Activated naive CD8-positive, alpha-beta T cell treated with anti-CD3 and anti-CD28 coated beads, Interleukin-2, amount 50 U/mL, for 24 hours (primary cell): ENCODE measurements around the gene RBM15.
A peak's percentile ranks its signal among the peaks of the same experiment; 100 is the strongest.

ENCODE experiments used
- ATAC-seq: fragments of 150-1000 bp; cut with Tn5 transposase; one replicate; pipeline ENCODE4 v1.10.0; 2021
- DNase-seq: peaks from one replicate; pipeline ENCODE4 v3.0.0; 2021
- H3K27ac Mint-ChIP-seq: one replicate; pipeline ENCODE4 v1.8.0; 2021; ENCODE audit warnings: mild to moderate bottlenecking, mixed read lengths
- H3K27me3 Mint-ChIP-seq: one replicate; pipeline ENCODE4 v1.8.0; 2021; ENCODE audit warnings: mixed read lengths
- H3K36me3 Mint-ChIP-seq: one replicate; pipeline ENCODE4 v1.8.0; 2021; ENCODE audit warnings: low read depth, mixed read lengths
- H3K4me1 Mint-ChIP-seq: one replicate; pipeline ENCODE4 v1.8.0; 2021; ENCODE audit warnings: mixed read lengths
- H3K4me3 Mint-ChIP-seq: one replicate; pipeline ENCODE4 v1.8.0; 2021; ENCODE audit warnings: mild to moderate bottlenecking, moderate library complexity, mixed read lengths
- H3K9me3 Mint-ChIP-seq: one replicate; pipeline ENCODE4 v1.8.0; 2021; ENCODE audit warnings: mixed read lengths

The RBM15 gene, protein sequence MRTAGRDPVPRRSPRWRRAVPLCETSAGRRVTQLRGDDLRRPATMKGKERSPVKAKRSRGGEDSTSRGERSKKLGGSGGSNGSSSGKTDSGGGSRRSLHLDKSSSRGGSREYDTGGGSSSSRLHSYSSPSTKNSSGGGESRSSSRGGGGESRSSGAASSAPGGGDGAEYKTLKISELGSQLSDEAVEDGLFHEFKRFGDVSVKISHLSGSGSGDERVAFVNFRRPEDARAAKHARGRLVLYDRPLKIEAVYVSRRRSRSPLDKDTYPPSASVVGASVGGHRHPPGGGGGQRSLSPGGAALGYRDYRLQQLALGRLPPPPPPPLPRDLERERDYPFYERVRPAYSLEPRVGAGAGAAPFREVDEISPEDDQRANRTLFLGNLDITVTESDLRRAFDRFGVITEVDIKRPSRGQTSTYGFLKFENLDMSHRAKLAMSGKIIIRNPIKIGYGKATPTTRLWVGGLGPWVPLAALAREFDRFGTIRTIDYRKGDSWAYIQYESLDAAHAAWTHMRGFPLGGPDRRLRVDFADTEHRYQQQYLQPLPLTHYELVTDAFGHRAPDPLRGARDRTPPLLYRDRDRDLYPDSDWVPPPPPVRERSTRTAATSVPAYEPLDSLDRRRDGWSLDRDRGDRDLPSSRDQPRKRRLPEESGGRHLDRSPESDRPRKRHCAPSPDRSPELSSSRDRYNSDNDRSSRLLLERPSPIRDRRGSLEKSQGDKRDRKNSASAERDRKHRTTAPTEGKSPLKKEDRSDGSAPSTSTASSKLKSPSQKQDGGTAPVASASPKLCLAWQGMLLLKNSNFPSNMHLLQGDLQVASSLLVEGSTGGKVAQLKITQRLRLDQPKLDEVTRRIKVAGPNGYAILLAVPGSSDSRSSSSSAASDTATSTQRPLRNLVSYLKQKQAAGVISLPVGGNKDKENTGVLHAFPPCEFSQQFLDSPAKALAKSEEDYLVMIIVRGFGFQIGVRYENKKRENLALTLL

DNA sequence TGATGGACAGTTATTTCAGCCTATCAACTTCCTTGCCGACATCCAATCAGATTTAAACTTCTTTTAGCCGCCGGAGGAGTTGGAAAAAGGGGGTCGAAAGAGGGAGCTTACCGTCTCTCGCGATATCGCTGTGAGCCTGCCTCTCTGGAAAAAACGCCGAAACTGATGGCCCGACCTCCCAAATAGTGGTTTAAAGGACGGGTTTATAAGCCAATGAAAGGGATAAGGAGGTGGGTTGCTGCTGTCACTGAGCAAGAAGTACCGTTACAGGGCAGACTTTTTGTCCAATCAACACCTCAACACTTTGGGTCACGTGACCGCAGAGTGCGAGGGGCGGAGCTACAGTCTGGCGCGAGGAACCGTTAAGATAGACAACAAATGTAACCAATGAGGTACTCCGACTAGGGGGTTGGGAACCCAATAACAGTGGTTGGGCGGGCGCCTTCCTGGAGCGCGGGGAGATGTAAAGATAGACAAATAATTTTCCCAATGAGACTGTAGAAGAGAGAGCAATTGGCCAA, at the start of gene RBM15:
Gene RBM15, plus strand, starts transcription at position 492 of the 521 bp plus-strand sequence. Its CDS starts 29 bp downstream, at position 521.
- ATAC-seq (peak; percentile 82), DNase-seq (peak; percentile 92)
- Mint-ChIP-seq H3K9me3 (no peaks in the 10 kb centered on the region), H3K4me1 (peaks cover 59% of the 10 kb centered on the region), H3K4me3 (no peak within 1 kb of the TSS), H3K27me3 (no peaks in the 10 kb centered on the region), H3K27ac (no peak within 1 kb of the TSS), H3K36me3 (peaks cover 42% of the 10 kb centered on the region)

DNA sequence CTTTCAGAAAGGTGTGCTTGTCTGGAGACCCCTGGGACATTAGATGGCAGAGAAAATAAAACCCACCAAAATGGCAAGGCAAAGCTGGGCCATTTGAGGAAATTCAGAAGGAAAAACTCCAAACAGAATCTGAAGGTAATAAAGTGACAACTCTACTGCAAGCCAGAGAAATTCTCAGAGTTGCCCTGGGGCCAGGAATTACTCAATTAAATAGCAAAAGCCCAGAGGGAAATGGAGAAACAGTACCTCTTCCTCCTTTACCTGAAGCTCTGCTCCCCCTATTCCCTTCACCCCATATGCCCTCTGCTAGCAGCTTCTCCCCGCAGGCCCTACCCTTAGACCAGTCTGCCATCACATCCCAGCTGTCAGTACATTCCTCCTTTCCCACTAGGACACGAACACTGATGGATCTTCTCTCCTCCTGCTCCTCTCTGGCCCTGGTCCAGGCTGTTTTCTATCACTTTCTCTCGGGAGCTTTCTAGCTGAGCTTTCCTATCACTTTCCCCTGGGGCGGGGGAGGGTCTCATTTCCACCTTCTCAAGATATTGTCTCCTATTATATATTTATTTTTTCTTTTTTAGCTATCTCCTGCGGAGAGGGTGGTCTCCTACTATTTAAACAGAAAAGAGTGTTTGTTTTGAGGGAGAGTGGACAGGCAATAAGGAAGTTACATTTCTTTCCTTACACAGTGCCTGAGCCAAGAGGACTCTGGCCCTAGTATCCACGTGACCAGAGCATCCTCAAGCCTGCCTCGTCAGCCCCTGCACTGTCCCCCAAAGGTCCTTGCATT, 47.7 kb upstream of the RBM15 start:
- Mint-ChIP-seq H3K27ac (no peak overlapping the region), H3K36me3 (no peaks in the 10 kb centered on the region), H3K27me3 (no peaks in the 10 kb centered on the region), H3K4me3 (no peak overlapping the region), H3K9me3 (no peaks in the 10 kb centered on the region), H3K4me1 (no peaks in the 10 kb centered on the region)
- no peak for DNase-seq
- ATAC-seq: no peak

DNA sequence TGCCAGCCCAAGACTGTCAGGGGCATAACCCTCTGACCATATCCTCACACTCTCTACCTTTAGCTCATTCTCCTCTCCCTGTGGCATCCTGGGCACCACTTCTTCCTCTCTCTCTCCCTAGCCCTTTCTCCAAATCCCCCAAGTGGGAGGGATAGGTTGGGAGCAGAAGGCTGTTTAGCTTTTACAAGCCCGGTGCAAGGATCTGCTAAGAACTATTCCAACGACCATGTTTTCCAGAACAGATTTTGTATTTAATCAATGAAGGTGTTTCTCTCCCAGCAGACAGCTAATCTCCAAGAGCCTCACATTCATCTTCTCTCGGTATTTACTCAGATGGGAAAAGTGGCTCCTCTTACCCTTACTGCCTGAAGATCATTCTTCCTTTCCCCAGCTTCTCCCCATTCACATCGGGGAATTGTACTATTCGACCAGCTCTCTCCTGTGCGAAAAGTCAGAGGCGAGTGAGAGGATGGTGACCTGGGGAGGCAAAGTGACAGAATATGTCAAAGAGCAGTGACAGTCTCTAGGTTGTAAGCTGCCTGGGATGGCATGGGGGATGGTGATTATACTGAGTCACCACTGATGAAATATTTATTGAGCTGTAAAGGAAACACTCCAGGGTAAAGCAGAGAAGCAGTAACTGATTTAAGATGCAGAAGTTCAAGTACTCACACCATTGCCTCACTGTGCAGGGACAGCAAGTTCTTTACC, 47.0 kb upstream of the RBM15 start:
- ATAC-seq (no peak), DNase-seq (no peak)
- H3K27ac Mint-ChIP-seq: no peak overlapping the region
- H3K9me3 Mint-ChIP-seq: no peaks in the 10 kb centered on the region
- H3K4me1 Mint-ChIP-seq: no peaks in the 10 kb centered on the region
- H3K27me3 Mint-ChIP-seq: no peaks in the 10 kb centered on the region
- no peaks in the 10 kb centered on the region for H3K36me3 Mint-ChIP-seq
- no peak overlapping the region for H3K4me3 Mint-ChIP-seq

DNA sequence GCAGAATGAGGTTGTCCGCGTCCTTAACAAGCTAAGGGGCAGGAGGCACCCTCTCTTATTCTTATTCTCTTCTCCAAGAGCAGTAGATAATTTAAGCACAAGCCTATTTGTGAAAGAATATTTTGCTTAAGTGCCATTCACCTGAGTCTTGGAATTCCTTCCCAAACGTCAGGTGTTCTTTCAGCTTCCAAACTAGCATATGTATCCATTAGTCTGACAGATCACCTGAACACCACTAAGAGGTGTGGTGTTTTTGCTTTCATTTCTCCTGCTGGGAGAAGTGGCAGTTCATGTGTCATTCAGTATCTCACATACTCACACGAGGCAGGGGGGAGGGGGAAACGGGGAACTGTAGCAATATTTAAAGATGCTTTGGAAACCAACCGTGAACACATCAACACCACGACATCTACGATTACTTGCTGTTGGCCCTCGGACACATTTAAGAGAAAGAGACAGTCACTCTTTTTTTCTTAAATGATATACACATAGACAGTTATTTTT, 45.5 kb upstream of the RBM15 start:
- H3K4me1 Mint-ChIP-seq: no peaks in the 10 kb centered on the region
- no peak overlapping the region for H3K27ac Mint-ChIP-seq
- no peak for ATAC-seq
- no peaks in the 10 kb centered on the region for H3K9me3 Mint-ChIP-seq
- no peaks in the 10 kb centered on the region for H3K27me3 Mint-ChIP-seq
- H3K4me3 Mint-ChIP-seq: no peak overlapping the region
- DNase-seq: no peak
- H3K36me3 Mint-ChIP-seq: no peaks in the 10 kb centered on the region

DNA sequence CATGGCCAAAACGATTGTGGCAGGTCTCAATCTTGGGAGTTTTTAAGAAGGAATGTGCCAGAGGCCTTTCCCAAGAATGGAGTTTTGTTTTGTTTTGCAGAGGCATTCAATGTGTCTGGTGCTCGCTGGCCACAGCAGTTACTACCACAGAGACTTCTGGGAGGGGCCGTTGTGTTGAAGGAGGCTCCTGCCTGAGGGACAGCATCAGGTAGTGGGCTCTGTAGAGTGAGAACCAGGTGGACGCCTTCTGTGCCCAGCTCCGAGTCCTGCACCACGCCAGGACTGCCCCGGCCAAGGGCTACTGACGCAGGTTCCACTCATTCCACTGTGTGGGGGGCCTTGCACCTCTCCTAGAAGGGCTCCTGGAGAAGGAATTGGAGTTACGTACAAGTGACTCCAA, 44.9 kb upstream of the RBM15 start:
- ATAC-seq: no peak
- Mint-ChIP-seq H3K36me3 (no peaks in the 10 kb centered on the region), H3K27me3 (no peaks in the 10 kb centered on the region), H3K27ac (no peak overlapping the region), H3K4me3 (no peak overlapping the region), H3K9me3 (no peaks in the 10 kb centered on the region), H3K4me1 (no peaks in the 10 kb centered on the region)
- no peak for DNase-seq

DNA sequence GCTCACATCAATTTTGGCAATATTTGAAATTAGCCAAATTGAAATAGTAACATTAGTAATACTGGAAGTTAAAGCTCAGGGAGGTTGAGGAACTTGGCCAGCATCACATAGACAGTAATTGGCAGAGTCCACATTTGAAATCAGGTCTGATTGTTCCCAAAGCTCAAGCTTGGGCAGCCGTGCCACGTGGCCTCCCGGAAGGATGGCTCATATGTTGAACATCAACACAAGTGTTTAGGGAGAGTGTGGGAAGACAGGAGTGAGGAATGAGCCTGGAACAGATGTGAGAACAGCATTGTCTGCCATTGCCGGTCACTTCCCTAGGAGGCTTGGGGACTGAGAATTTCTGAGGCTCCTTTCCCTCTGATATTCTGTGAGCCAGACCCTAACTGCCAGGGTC, 40.2 kb upstream of the RBM15 start:
- ATAC-seq: no peak
- H3K4me3 Mint-ChIP-seq: no peak overlapping the region
- DNase-seq: no peak
- H3K9me3 Mint-ChIP-seq: no peaks in the 10 kb centered on the region
- no peaks in the 10 kb centered on the region for H3K27me3 Mint-ChIP-seq
- no peaks in the 10 kb centered on the region for H3K36me3 Mint-ChIP-seq
- H3K27ac Mint-ChIP-seq: no peak overlapping the region
- no peaks in the 10 kb centered on the region for H3K4me1 Mint-ChIP-seq

DNA sequence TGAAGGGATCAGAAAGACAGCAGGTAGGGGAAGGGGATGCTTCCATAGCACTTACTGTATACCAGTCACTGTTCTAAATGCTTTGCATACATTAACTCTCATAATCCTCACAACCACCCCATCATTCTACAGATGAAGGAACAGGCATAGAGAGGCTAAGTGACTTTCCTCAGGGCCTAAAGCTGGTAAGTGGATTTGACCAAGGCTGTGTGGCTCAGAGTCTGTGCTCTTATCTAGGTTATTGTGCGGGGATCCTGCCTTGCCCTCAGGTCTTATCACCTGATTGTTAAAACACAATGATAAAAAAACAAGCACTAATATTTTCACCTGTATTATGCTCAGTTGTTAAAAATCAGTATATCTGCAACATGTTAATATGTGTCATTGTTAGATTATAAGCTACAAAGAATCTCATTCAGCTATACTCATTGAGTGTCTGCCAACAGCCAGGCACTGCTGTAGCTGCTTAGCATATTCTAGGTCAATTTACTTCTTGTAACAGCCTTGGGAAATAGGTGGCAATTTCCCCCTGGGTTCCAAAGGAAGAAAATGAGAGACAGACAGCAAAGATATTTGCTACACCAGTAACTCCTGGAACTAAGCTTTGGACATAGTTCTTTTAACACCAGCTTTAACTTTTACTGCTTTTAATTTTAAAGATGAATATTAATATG, 38.6 kb upstream of the RBM15 start:
- ATAC-seq: no peak

DNA sequence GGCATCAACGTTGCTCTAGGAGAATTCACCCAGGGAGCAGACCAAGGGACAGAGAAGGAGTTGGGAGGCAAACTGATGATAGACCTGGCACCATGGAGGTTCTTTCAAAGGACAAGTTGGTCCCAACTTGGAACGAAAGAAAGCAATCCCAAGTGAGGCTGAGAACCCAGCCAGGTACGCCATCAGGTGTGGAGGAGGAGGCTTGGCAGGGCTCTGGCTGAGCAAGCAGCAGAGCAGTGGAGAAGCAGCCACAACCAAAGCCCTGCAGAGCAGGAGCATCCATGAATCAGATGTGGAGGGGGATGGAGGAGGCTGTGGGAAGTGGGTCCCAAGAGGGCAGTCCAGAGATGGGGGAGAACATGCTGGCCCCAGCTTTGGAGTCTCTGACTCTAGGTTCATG, 36.3 kb upstream of the RBM15 start:
- H3K27ac Mint-ChIP-seq: no peak overlapping the region
- H3K36me3 Mint-ChIP-seq: no peaks in the 10 kb centered on the region
- ATAC-seq (no peak), DNase-seq (no peak)
- H3K9me3 Mint-ChIP-seq: no peaks in the 10 kb centered on the region
- no peaks in the 10 kb centered on the region for H3K27me3 Mint-ChIP-seq
- H3K4me3 Mint-ChIP-seq: no peak overlapping the region
- H3K4me1 Mint-ChIP-seq: no peaks in the 10 kb centered on the region

More for the DNA sequence above, 38.6 kb upstream of the RBM15 start:
- no peaks in the 10 kb centered on the region for H3K36me3 Mint-ChIP-seq
- no peaks in the 10 kb centered on the region for H3K27me3 Mint-ChIP-seq
- no peak for DNase-seq
- no peak overlapping the region for H3K27ac Mint-ChIP-seq
- H3K4me1 Mint-ChIP-seq: no peaks in the 10 kb centered on the region
- H3K4me3 Mint-ChIP-seq: no peak overlapping the region
- no peaks in the 10 kb centered on the region for H3K9me3 Mint-ChIP-seq

DNA sequence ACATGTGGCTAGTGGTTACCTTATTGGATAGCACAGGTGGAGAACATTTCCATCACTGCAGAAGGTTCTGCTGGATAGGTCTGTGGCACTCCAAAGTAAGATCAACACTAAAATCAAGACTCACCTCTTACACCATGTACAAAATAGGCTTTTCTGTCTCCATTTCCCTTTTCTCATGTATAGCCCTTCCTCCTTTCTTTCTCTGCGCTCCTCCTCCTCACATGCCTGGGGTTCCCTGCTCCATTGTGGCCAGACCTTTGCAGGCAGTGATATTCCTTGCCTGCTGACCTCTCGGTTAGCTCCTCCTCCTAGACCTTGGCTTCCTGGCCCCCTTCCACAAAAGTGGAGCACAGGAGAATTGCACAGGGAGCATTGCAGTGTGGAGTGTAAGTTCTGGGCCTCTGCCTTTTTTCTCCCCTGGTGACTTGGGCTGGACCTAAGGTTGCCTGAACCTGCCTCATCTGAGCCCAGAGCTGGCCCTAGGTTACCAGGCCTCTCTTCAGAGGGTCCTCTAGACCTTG, 33.2 kb upstream of the RBM15 start:
- H3K27ac Mint-ChIP-seq: no peak overlapping the region
- ATAC-seq (no peak), DNase-seq (no peak)
- H3K4me3 Mint-ChIP-seq: no peak overlapping the region
- no peaks in the 10 kb centered on the region for H3K9me3 Mint-ChIP-seq
- H3K36me3 Mint-ChIP-seq: no peaks in the 10 kb centered on the region
- H3K4me1 Mint-ChIP-seq: no peaks in the 10 kb centered on the region
- no peaks in the 10 kb centered on the region for H3K27me3 Mint-ChIP-seq

DNA sequence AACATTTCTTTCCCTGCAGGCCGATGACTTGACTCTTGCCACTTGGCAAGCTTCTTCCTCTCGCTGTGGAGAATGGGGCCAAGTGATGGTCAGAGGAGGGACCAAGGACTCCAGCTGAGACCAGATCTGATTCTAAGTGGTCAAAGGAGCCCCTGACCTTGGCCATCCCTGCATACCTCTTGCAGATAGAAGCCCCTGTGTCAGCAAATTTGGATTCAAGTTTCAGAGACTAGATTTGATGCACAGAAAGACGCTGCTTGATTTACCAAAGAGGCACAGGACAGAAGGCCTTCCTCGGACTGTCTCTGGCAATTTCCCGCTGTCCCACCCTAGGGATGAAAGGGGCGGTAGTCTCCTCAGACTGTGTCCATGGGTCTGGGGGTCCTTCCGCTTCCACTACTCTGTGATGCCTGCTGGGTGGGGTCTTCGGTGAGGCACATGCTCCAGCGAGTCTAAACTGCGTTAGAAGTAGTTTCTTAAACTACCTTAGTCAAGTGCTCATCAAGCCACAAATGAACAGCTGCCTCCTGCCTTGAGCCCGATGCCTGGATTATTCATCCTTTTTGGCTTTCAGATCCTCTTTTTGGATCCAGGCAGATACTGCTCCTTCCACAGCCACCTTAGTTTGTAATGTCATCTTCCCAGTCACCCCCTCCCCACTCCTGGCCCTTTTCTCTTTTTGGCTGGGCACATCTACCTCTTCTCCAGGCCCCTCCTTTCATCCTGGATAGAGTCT, 31.8 kb upstream of the RBM15 start:
- ATAC-seq (no peak), DNase-seq (no peak)
- Mint-ChIP-seq H3K36me3 (no peaks in the 10 kb centered on the region), H3K4me1 (no peaks in the 10 kb centered on the region), H3K9me3 (no peaks in the 10 kb centered on the region), H3K4me3 (no peak overlapping the region), H3K27ac (no peak overlapping the region), H3K27me3 (no peaks in the 10 kb centered on the region)

DNA sequence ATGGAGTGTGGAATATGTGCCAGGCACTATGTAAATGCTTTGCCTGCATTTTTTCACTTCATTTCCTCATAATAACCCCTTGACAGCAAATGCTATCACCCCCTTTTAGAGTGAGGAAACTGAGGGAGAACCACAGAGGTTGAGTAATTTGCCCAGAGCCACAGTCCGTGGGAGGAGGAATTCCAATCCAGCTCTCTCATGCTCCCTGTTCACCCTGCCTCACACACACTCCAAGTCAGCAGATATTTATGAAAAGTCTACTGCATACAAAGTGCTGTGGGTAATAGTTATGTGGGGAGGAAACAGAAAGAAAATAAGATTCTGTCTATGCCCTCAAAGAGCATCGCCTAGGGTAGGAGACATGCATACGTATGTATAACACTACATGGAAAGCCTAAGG, 30.9 kb upstream of the RBM15 start:
- Mint-ChIP-seq H3K36me3 (no peaks in the 10 kb centered on the region), H3K9me3 (no peaks in the 10 kb centered on the region), H3K27ac (no peak overlapping the region), H3K27me3 (no peaks in the 10 kb centered on the region), H3K4me3 (no peak overlapping the region), H3K4me1 (no peaks in the 10 kb centered on the region)
- DNase-seq (no peak), ATAC-seq (no peak)

DNA sequence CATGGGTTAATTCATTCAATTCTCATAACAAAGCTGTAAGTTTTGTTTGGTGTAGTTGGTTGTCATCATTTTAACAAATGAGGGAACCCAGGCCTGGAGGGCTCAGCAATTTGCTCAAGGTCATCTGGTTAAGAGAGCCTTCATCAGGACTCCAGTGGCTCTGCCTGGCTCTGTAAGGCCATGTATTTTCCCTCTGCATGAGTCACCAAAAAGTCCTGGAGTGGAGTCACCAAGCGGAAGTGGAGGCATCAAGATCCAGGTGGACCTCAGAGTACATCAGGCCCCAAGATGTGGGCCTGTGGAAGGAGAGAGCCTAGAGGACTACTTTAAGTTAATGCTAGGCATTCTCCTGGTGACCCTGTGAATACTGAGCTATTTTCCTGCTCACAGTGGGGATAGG, 30.0 kb upstream of the RBM15 start:
- no peaks in the 10 kb centered on the region for H3K27me3 Mint-ChIP-seq
- no peak overlapping the region for H3K4me3 Mint-ChIP-seq
- ATAC-seq: no peak
- no peaks in the 10 kb centered on the region for H3K4me1 Mint-ChIP-seq
- no peak for DNase-seq
- H3K36me3 Mint-ChIP-seq: no peaks in the 10 kb centered on the region
- no peak overlapping the region for H3K27ac Mint-ChIP-seq
- no peaks in the 10 kb centered on the region for H3K9me3 Mint-ChIP-seq
